OCI-LY7 (cell line): ENCODE results near the gene CAVIN3.

ENCODE experiments used
- CTCF ChIP-seq: fragments of 200-600 bp; sonication (generic); conservative IDR thresholded peaks from 2 replicates; pipeline ENCODE4 v1.5.1; 2014; ENCODE audit warnings: mild to moderate bottlenecking, antibody characterized with exemption, low read length, moderate library complexity, mixed read lengths
- EZH2phosphoT487 ChIP-seq: fragments of 200-600 bp; sonication (generic); IDR thresholded peaks from 2 replicates; pipeline ENCODE4 v1.6.1; 2018; ENCODE audit warnings: low read depth, borderline replicate concordance, mild to moderate bottlenecking, mixed run types, antibody characterized with exemption, low read length, moderate library complexity, mixed read lengths

DNA sequence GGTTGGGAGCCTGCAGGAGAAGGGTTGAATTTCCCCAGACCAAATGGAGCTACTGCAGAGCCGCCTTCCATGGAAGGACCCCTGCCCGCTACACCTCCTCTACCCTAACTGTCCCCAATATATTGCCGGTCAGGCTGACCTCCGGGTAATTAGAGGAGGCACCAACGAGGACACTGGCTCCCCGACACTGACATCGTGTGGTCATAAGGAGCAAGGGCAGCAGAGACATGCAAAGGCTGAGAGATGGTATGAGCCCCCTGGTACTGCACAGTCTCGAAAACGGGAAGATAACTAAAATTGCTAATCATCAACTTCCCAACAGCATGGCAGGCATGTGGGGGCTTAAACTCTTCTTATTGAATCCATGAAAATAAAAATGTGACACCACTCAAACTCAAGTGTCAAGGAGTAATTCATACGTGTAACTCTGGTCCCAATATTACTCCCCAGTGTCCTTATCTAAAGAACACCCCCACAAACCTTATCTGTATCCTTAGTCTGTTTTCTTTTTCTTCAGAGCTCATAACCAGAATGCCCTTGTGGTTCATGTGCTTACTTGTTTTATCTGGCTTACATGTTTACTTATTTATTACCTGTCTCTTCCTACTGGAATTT is 4.4 kb downstream of the CAVIN3 start:
- TF ChIP-seq CTCF (peak; percentile 87), EZH2phosphoT487 (no peak)
